OCI-LY3 (cell line): ENCODE data around the gene MICU1.
"Not testable (repeated sequence)": the region's sequence is repeated elsewhere in the genome, so short reads cannot be mapped to it uniquely, and the experiment has no call there.

Source experiments
- H2AFZ ChIP-seq: fragments of 200-600, 300-600 bp; shearing (Covaris generic); 2 replicates; pipeline ENCODE4 v1.6.0; 2014; ENCODE audit warnings: antibody characterized with exemption, low read depth, low read length
- H3K27ac ChIP-seq: fragments of 200-600, 300-600 bp; sonication (generic); 2 replicates; pipeline ENCODE4 v1.5.1; 2014; ENCODE audit warnings: mild to moderate bottlenecking, low read length, moderate library complexity, mixed read lengths
- H3K27me3 ChIP-seq: fragments of 200-600, 300-600 bp; sonication (generic); 2 replicates; pipeline ENCODE4 v1.6.1; 2014; ENCODE audit warnings: low read depth, low read length, mixed read lengths
- H3K36me3 ChIP-seq: fragments of 200-600, 300-600 bp; sonication (generic); replicated peaks from 2 replicates; pipeline ENCODE3; 2014; ENCODE audit warnings: low read depth, low read length, mixed read lengths
- H3K4me1 ChIP-seq: fragments of 300-600, 200-600 bp; sonication (generic); 2 replicates; pipeline ENCODE4 v1.6.1; 2014; ENCODE audit warnings: low read length, mixed read lengths
- H3K4me2 ChIP-seq: fragments of 200-600, 300-600 bp; sonication (generic); 2 replicates; pipeline ENCODE4 v1.6.1; 2014; ENCODE audit warnings: low read length, mixed read lengths
- H3K4me3 ChIP-seq: fragments of 300-600, 200-600 bp; sonication (generic); 2 replicates; pipeline ENCODE4 v1.5.1; 2014; ENCODE audit warnings: antibody characterized with exemption, mild to moderate bottlenecking, low read length, moderate library complexity
- H3K79me2 ChIP-seq: fragments of 300-600, 200-600 bp; shearing (Covaris generic); 2 replicates; pipeline ENCODE4 v1.6.1; 2014; ENCODE audit warnings: mild to moderate bottlenecking, low read length, mixed read lengths
- H3K9ac ChIP-seq: fragments of 300-600, 200-600 bp; shearing (Covaris generic); 2 replicates; pipeline ENCODE4 v1.6.0; 2014; ENCODE audit warnings: mild to moderate bottlenecking, low read length, moderate library complexity
- H3K9me3 ChIP-seq: fragments of 200-600, 300-600 bp; shearing (Covaris generic); 2 replicates; pipeline ENCODE4 v1.6.1; 2014; ENCODE audit warnings: low read length, mixed read lengths; ENCODE audit not compliant: insufficient read depth
- H4K20me1 ChIP-seq: fragments of 200-600, 300-600 bp; sonication (generic); 2 replicates; pipeline ENCODE4 v1.6.1; 2016; ENCODE audit warnings: low read length, mixed read lengths; ENCODE audit not compliant: insufficient read depth
- EZH2phosphoT487 ChIP-seq: fragments of 200-600 bp; shearing (Covaris generic); IDR thresholded peaks from 2 replicates; pipeline ENCODE4 v1.6.1; 2018; ENCODE audit warnings: antibody characterized with exemption, mixed run types, low read depth
- TF ChIP-seq, protein P1 (sequence below): fragments of 200-600, 300-600 bp; sonication (generic); IDR thresholded peaks from 2 replicates; pipeline ENCODE4 v1.5.1; 2014; ENCODE audit warnings: antibody characterized with exemption, low read length, low read depth

The MICU1 gene

DNA sequence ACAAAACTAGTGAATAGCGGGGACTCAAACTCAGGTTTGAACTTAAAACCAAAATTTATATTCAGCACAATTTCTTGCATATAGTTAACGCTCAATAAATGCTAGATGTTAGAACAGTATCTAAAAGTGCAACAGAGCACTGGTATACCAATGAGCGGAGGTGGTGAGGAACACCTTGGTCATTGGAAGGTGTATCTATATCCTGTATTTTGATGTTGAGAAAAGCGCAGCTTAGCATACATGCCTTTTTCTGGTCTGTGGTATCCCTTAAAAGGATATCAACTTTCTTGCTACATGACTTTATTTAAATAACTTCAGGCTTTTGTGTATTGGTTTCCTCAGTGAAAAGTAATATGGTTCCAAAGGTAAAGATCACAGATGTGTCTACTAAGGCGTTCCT is 237.8 kb downstream of the MICU1 start:
- H3K4me2 ChIP-seq = no peak overlapping the region
- H3K36me3 ChIP-seq = no peaks in the 10 kb centered on the region
- H3K27me3 ChIP-seq = no peaks in the 10 kb centered on the region
- H3K4me3 ChIP-seq = no peak overlapping the region
- TF ChIP-seq EZH2phosphoT487 = no peak
- TF ChIP-seq, protein P1, sequence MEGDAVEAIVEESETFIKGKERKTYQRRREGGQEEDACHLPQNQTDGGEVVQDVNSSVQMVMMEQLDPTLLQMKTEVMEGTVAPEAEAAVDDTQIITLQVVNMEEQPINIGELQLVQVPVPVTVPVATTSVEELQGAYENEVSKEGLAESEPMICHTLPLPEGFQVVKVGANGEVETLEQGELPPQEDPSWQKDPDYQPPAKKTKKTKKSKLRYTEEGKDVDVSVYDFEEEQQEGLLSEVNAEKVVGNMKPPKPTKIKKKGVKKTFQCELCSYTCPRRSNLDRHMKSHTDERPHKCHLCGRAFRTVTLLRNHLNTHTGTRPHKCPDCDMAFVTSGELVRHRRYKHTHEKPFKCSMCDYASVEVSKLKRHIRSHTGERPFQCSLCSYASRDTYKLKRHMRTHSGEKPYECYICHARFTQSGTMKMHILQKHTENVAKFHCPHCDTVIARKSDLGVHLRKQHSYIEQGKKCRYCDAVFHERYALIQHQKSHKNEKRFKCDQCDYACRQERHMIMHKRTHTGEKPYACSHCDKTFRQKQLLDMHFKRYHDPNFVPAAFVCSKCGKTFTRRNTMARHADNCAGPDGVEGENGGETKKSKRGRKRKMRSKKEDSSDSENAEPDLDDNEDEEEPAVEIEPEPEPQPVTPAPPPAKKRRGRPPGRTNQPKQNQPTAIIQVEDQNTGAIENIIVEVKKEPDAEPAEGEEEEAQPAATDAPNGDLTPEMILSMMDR = no peak
- H3K79me2 ChIP-seq = no peaks in the 10 kb centered on the region
- H2AFZ ChIP-seq = no peak overlapping the region
- no peak overlapping the region for H3K9ac ChIP-seq
- no peaks in the 10 kb centered on the region for H4K20me1 ChIP-seq
- H3K4me1 ChIP-seq = peaks cover 42% of the 10 kb centered on the region
- H3K9me3 ChIP-seq = no peaks in the 10 kb centered on the region
- no peak overlapping the region for H3K27ac ChIP-seq

DNA sequence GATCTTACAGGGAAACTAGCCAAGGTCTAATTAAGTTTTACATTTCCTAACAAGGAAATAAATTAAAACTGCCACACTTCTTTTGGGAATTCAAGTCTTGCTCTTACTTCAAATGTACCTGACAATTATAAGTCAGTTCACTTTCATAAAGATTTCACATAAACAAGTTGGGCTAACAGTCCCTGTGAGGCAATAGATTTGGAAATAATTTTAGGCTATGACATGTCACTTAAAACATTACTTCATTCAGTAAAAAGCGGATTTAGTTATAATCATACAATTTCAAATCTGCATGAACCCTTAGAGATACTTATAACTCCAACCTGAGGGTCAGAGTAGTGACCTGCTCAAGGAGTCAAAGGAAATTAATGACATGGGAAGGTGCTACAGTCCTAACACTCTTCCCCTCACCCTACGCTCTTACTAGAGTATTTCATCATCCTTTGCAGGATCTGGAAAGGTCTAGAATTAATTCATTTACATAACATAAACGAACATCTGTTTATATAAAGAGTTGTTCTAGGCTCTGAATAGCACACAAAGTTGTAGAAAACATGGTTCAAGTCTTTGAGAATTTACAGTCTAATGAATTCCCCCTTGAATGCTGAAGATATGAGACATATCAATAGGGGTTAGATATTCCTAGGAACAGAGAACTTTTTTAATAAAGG is 238.8 kb downstream of the MICU1 start:
- Histone ChIP-seq H3K4me1 (peaks cover 31% of the 10 kb centered on the region), H3K27ac (no peak overlapping the region), H3K9ac (no peak overlapping the region), H3K4me3 (no peak overlapping the region), H3K9me3 (no peaks in the 10 kb centered on the region), H3K36me3 (no peaks in the 10 kb centered on the region), H2AFZ (no peak overlapping the region), H3K79me2 (no peaks in the 10 kb centered on the region), H3K4me2 (no peak overlapping the region), H3K27me3 (no peaks in the 10 kb centered on the region), H4K20me1 (no peaks in the 10 kb centered on the region)
- TF ChIP-seq EZH2phosphoT487 = no peak
- TF ChIP-seq, protein P1 = no peak

DNA sequence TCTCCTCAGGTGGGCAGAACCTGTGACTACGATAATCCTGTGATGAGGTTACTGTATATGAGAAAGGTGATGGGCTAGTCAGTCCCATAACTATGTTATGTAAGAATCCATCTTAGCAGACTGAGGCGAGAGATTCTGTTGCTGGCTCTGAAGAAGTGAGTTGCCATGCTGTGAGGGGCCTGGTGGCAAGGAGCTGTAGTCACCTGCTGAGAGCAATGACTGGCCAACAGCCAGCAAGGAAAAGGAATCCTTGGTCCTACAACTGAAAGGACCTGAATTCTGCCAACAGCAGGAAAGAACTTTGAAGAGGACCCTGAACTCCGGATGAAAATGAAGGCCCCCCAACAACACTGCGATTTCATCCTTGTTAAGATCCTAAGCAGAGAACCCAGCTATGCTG is 240.2 kb downstream of the MICU1 start:
- Histone ChIP-seq H3K36me3 (no peaks in the 10 kb centered on the region), H3K9me3 (no peaks in the 10 kb centered on the region), H3K4me1 (peaks cover 28% of the 10 kb centered on the region), H3K27me3 (no peaks in the 10 kb centered on the region), H2AFZ (no peak overlapping the region), H4K20me1 (no peaks in the 10 kb centered on the region), H3K79me2 (no peaks in the 10 kb centered on the region), H3K4me2 (no peak overlapping the region), H3K9ac (no peak overlapping the region), H3K4me3 (no peak overlapping the region), H3K27ac (no peak overlapping the region)
- TF ChIP-seq, protein P1 = no peak
- TF ChIP-seq EZH2phosphoT487 = no peak

DNA sequence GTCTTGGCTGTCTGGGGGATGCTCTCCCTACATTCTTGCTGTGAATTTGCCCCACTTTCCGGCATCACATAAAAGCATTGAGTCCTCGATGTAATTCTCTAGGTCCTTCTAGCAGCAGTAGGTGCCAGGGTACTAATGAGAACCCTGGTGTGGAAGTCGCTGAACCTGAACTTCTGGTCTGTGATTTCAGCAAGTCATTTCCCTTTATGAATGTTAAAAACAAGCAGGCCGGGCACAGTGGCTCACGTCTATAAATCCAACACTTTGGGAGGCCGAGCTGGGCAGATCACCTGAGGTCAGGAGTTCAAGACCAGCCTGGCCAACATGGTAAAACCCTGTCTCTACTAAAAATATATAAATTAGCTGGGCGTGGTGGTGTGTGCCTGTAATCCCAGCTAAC is 240.9 kb downstream of the MICU1 start:
- H2AFZ ChIP-seq, H3K27me3 ChIP-seq, H3K79me2 ChIP-seq, H3K9ac ChIP-seq, H4K20me1 ChIP-seq, H3K9me3 ChIP-seq, H3K4me3 ChIP-seq, H3K27ac ChIP-seq, H3K36me3 ChIP-seq: not testable (repeated sequence)
- Histone ChIP-seq H3K4me1 (peaks cover 28% of the 10 kb centered on the region), H3K4me2 (peak overlapping the region; percentile 37)

DNA sequence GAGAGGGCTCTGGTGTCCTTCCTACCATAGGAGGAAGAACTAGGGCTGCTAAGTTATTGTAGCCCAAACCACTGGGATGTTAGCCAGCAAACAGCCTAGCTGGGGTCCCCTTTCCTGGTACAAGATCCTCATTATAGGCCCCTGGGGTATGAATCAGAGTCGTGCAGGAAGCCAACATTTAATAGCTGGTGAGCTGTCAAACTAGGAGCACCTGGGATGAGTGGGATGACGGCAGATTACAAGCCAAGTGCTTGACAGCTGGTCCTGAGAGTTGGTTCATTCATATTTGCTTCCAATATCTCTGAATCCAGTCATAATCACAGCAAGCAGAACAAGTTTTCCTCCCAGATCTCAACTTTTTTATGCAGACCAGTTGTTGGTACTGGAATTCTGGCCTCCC is 246.1 kb downstream of the MICU1 start:
- no peaks in the 10 kb centered on the region for H3K36me3 ChIP-seq
- no peak overlapping the region for H3K4me2 ChIP-seq
- no peaks in the 10 kb centered on the region for H3K27me3 ChIP-seq
- no peaks in the 10 kb centered on the region for H3K9me3 ChIP-seq
- H3K9ac ChIP-seq = no peak overlapping the region
- no peaks in the 10 kb centered on the region for H3K79me2 ChIP-seq
- peaks cover 40% of the 10 kb centered on the region for H3K4me1 ChIP-seq
- no peaks in the 10 kb centered on the region for H4K20me1 ChIP-seq
- TF ChIP-seq, protein P1 = no peak
- TF ChIP-seq EZH2phosphoT487 = no peak
- no peak overlapping the region for H2AFZ ChIP-seq
- H3K27ac ChIP-seq = peak overlapping the region; percentile 51
- H3K4me3 ChIP-seq = no peak overlapping the region
